Measurements from ENCODE around the gene PCK2. TPM values are rescaled to one million over a fixed set of nuclear protein-coding genes. Genes with fewer than 3 reads are reported as not detected.

Gene PCK2
- total and polyA plus RNA-seq, 2 experiments from 2014 or later, result 68.7 to 88.8 TPM

GRCh38 chr14:24119691-24120090 lies 25.6 kb downstream of the PCK2 start:
- no peaks in the 10 kb centered on the region for H3K27me3 ChIP-seq
- no peak overlapping the region for H3K4me3 ChIP-seq
- no peak for DNase-seq (ENCODE audit: low spot score)
- no peaks in the 10 kb centered on the region for H3K9me2 ChIP-seq (replicated peaks; ENCODE audit: insufficient read depth)
- H3K79me2 ChIP-seq, result peaks cover 17% of the 10 kb centered on the region
- 97% methylated on average over 6 of the region's 6 CpGs for WGBS (ENCODE audit: low lambda C conversion rate, missing lambda C conversion rate)
- H3K36me3 ChIP-seq (replicated peaks; ENCODE audit: insufficient read depth, low read depth), result no peaks in the 10 kb centered on the region
- H3K27ac ChIP-seq, result no peak overlapping the region
- no peak overlapping the region for H2AFZ ChIP-seq
- no peaks in the 10 kb centered on the region for H3K9me3 ChIP-seq (ENCODE audit: low read depth)
- TF ChIP-seq EZH2phosphoT487 (IDR thresholded peaks at IDR 0.05; ENCODE audit: low read depth, severe bottlenecking, unreplicated experiment) (no peak), EZH2 (IDR thresholded peaks at IDR 0.05; ENCODE audit: borderline replicate concordance) (no peak), CTCF (IDR thresholded peaks at IDR 0.05; ENCODE audit: poor library complexity) (no peak)
- H3K4me2 ChIP-seq, result no peak overlapping the region
- H4K20me1 ChIP-seq (ENCODE audit: insufficient read depth, poor library complexity, severe bottlenecking), result no peaks in the 10 kb centered on the region
- H3K4me1 ChIP-seq (ENCODE audit: insufficient read depth), result peaks cover 9% of the 10 kb centered on the region

DNA sequence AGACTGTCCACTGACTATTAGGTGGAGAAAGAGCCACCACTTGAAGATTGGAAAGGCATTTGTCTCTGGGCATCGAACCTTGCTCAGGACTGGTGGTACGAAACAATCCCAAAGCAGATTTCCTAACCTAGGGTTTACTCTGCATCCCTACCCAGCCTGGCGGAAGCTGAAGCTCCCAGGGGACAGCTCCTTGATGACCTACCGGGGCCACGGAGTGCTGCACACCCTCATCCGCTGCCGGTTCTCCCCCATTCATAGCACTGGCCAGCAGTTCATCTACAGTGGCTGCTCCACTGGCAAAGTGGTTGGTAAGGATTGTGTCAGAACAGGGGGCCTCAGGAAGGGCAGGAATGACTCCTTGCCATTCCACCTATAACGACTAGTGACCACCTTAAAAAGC lies 27.1 kb downstream of the PCK2 start:
- no peak overlapping the region for H3K4me3 ChIP-seq
- H2AFZ ChIP-seq, result no peak overlapping the region
- H3K4me2 ChIP-seq, result no peak overlapping the region
- H3K9me2 ChIP-seq (replicated peaks; ENCODE audit: insufficient read depth), result no peaks in the 10 kb centered on the region
- H3K27me3 ChIP-seq, result no peaks in the 10 kb centered on the region
- WGBS (ENCODE audit: low lambda C conversion rate, missing lambda C conversion rate), result 98% methylated on average over 8 of the region's 8 CpGs
- no peaks in the 10 kb centered on the region for H3K36me3 ChIP-seq (replicated peaks; ENCODE audit: insufficient read depth, low read depth)
- TF ChIP-seq CTCF (IDR thresholded peaks at IDR 0.05; ENCODE audit: poor library complexity) (no peak), EZH2 (IDR thresholded peaks at IDR 0.05; ENCODE audit: borderline replicate concordance) (no peak), EZH2phosphoT487 (IDR thresholded peaks at IDR 0.05; ENCODE audit: low read depth, severe bottlenecking, unreplicated experiment) (no peak)
- no peaks in the 10 kb centered on the region for H4K20me1 ChIP-seq (ENCODE audit: insufficient read depth, poor library complexity, severe bottlenecking)
- no peak overlapping the region for H3K27ac ChIP-seq
- peaks cover 6% of the 10 kb centered on the region for H3K4me1 ChIP-seq (ENCODE audit: insufficient read depth)
- DNase-seq (ENCODE audit: low spot score), result no peak
- H3K79me2 ChIP-seq, result peaks cover 10% of the 10 kb centered on the region
- H3K9me3 ChIP-seq (ENCODE audit: low read depth), result no peaks in the 10 kb centered on the region

DNA sequence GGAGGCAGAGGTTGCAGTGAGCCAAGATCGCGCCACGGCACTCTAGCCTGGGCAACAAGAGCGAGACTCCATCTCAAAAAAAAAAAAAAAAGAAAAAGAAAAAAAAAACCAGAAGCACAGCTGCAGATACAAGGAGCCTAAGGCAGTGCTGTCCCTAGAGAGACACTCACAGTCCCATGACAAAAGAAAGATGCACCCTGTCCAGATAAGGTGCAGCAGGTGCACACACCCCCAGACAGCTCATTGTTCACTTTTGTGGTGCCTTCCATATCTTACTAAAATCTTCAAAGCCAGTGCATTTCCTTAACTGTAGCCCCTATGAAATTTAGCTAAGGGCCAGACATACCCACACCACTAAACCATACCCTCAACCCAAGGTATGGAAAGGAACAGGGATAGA lies 28.3 kb downstream of the PCK2 start:
- no peak for DNase-seq (ENCODE audit: low spot score)
- H3K27me3 ChIP-seq, result no peaks in the 10 kb centered on the region
- H3K36me3 ChIP-seq (replicated peaks; ENCODE audit: insufficient read depth, low read depth), result no peaks in the 10 kb centered on the region

More for the DNA sequence above, 28.3 kb downstream of the PCK2 start:
- Histone ChIP-seq H3K9me2 (replicated peaks; ENCODE audit: insufficient read depth) (no peaks in the 10 kb centered on the region), H3K79me2 (no peaks in the 10 kb centered on the region), H4K20me1 (ENCODE audit: insufficient read depth, poor library complexity, severe bottlenecking) (no peaks in the 10 kb centered on the region), H3K4me1 (ENCODE audit: insufficient read depth) (no peaks in the 10 kb centered on the region), H3K4me2 (no peak overlapping the region), H3K4me3 (no peak overlapping the region), H3K9me3 (ENCODE audit: low read depth) (no peaks in the 10 kb centered on the region), H3K27ac (no peak overlapping the region), H2AFZ (no peak overlapping the region)
- no peak for TF ChIP-seq EZH2phosphoT487 (IDR thresholded peaks at IDR 0.05; ENCODE audit: low read depth, severe bottlenecking, unreplicated experiment)
- no peak for TF ChIP-seq EZH2 (IDR thresholded peaks at IDR 0.05; ENCODE audit: borderline replicate concordance)
- no peak for TF ChIP-seq CTCF (IDR thresholded peaks at IDR 0.05; ENCODE audit: poor library complexity)
- 68% methylated on average over 3 of the region's 4 CpGs for WGBS (ENCODE audit: low lambda C conversion rate, missing lambda C conversion rate)
